H1 (cell line): ENCODE measurements around the gene ZNF613. TPM values are rescaled to one million over a fixed set of nuclear protein-coding genes. Genes with fewer than 3 reads are reported as not detected.

Source experiments
- ATF3 ChIP-seq: IDR thresholded peaks from 2 replicates; pipeline ENCODE4 v1.6.1; 2011; ENCODE audit warnings: low read depth, mild to moderate bottlenecking, low read length; ENCODE audit not compliant: insufficient read depth
- CBX8 ChIP-seq: fragments of 300-800, 300-1000 bp; sonication (generic); IDR thresholded peaks from 2 replicates; pipeline ENCODE4 v1.7.1; 2016; ENCODE audit warnings: low read depth, low read length, borderline replicate concordance
- CTCF ChIP-seq, 3 experiments: IDR thresholded peaks; 1 replicate in 2 of 3; 2 replicates in 1 of 3; pipeline versions ENCODE4 v1.5.1 to v1.6.1; 2011; ENCODE audit warnings: low read length in 3 of 3, mild to moderate bottlenecking in 3 of 3, inconsistent platforms in 2 of 3, low read depth in 1 of 3, moderate library complexity in 1 of 3; ENCODE audit not compliant: insufficient read depth in 1 of 3; ENCODE audit errors: control extremely low read depth in 1 of 3
- SP1 ChIP-seq: IDR thresholded peaks from 2 replicates; pipeline ENCODE4 v1.6.1; 2011; ENCODE audit warnings: low read depth, low read length
- polyA plus RNA-seq, 7 experiments: library from polyadenylated mRNA; depleted of rRNA in 3 of 7; stranded (reverse) in 5 of 7; unstranded in 2 of 7; fragments of >200 nt in 5 of 7; fragments of 200-250 nt in 2 of 7; gene quantifications; 1 replicate in 5 of 7; 2 replicates in 1 of 7; 4 replicates in 1 of 7; pipeline versions ENCODE4 v1.2.1 to v1.2.3, GENCODE V29; 2011 to 2013; ENCODE audit warnings: missing spikeins in 2 of 7, mixed read lengths in 2 of 7
- total RNA-seq: library from RNA; stranded (reverse); fragmentation: NEBNext Ultra II Directional; extraction: Animal tissue kit (Norgen Biotek cat#: 25700); gene quantifications from 2 replicates; pipeline ENCODE4 v1.2.1, GENCODE V29; 2021

Gene ZNF613
- total and polyA plus RNA-seq, 2 of the 8 experiments (the other 6 are each of a cell fraction or from before 2014, with no cell fraction given) = 4.7 to 14.2 TPM

GRCh38 chr19:51916167-51916566 lies 11.1 kb upstream of the ZNF613 start (continued):
- TF ChIP-seq CBX8 (no peak), CTCF (IDR thresholded peaks at IDR 0.05; ENCODE audit: control extremely low read depth in 1 of 3, insufficient read depth in 1 of 3, low read depth in 1 of 3, low read length in 3 of 3) (no peak), SP1 (no peak), ATF3 (no peak)
- TF ChIP-seq, all 59 proteins: peak for 0
